GM19351 (cell line): ENCODE data around the gene PROZ.

Experiments used
- ATAC-seq: cut with Tn5 transposase; IDR thresholded peaks from one replicate; pipeline ENCODE4 v1.9.1; 2021; ENCODE audit warnings: mild to moderate bottlenecking, moderate library complexity; ENCODE audit not compliant: unreplicated experiment

The PROZ gene

GRCh38 chr13:113171250-113172125, 13.0 kb downstream of the PROZ start:
- ATAC-seq, result no peak

GRCh38 chr13:113172419-113172926, 14.0 kb downstream of the PROZ start:
- ATAC-seq, result no peak

- no peak for ATAC-seq
Observed at GRCh38 chr13:113176280-113176679, 17.8 kb downstream of the PROZ start.

- no peak for ATAC-seq
Observed at GRCh38 chr13:113176822-113177221, 18.4 kb downstream of the PROZ start.

DNA sequence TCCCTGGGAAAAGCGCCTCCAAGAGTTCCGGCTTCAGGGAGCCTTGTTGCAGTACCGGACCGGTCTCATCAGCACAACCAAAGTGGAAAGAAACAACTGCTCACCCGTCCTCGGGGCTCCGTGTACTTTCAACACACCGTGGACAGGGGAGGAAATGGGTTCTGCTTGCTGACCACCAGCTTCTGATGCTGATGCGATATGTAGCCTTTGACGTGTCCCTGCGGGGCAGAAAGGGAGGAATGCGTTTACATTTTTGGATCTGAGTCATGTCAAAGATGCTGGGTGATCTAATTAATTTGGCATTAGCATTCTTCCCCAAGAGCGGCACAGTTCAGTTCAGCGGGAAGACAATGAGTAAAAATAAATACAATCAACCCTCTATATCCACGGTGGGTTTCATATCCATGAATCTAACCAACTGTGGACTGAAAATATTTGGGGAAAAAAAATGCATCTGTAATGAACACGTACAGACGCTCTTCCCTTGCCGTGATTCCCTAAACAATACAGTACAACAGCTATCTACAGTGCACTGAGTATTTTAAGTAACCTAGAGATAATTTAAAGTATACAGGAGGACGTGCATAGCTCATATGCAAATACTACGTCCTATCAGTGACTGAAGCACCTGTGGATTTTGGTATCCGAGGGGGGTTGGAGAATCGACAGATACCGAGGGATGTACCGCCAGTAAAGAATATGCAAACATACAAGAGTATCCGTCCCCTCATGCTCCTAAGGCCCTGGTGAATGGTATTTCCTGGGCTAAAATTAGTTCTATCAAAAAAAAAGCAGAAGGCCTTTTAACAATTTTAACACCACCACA, 19.8 kb downstream of the PROZ start:
- no peak for ATAC-seq

- no peak for ATAC-seq
Observed at GRCh38 chr13:113178896-113179167, 20.4 kb downstream of the PROZ start.

- ATAC-seq, result no peak
Observed at GRCh38 chr13:113179374-113180230, 21.2 kb downstream of the PROZ start.

GRCh38 chr13:113182046-113182445, 23.6 kb downstream of the PROZ start:
- no peak for ATAC-seq

DNA sequence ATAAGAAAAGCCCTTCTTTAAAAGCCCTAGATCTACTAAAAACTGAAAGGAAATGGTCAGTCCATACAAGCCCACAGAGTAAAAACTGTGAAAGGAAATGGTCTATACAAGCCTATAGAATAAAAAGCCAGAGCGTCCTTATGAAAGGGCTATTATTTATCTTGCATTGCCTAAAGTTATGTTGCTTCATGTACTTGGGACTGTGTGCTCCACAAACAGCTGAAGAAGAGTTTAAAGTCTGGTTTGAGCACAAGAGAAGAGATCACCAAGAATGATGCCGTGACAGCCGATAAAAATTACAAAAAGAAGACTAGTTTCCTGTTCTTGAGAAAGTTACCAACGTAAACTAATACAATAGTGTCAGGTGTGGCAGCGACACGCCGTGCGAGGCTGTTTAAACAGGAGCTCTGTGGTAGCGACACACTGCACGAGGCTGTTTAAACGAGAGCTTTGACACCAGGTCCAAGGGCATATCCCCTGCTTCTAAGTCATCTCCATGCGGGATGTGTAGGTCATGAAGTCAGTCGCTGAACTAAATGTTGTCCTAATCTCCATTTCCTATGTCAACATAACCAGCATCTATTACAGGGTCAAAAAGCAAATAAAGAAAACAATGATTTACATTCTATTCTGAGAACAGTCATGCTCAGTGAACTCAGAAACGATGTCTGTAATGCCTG, 25.1 kb downstream of the PROZ start:
- ATAC-seq, result no peak

DNA sequence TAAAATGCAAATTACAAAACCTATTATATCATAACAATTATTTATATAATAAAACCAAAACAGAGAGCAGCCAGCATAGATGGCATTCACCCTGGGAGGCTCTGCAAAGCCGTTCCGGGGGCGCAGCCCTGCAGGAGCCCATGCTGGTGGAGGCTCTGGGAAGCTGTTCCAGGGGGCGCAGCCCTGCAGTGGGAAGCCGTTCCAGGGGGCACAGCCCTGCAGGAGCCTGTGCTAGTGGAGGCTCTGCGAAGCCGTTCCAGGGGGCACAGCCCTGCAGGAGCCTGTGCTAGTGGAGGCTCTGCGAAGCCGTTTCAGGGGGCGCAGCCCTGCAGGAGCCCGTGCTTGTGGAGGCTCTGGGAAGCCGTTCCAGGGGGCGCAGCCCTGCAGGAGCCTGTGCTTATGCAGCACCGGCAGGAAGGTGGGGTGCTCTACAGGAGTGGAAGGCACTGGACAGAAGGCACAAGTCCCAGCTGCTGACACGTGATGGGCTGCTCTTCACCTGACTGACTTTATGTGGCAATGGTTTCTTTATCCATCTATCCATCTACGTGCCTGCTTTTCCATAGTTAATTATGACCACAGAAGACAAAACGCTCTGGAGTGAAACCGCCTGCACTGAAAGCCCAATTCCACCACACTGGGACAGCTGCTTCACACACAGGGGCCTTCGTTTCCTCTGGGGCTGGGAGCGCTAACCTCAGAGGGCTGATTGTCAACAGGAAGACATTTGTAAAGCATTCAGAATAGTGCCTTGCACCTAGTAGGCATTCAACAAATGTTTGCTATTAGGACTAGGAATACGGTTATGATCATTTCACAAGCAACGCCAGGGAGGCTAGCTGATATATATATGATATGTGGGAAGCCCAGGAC, 26.4 kb downstream of the PROZ start:
- ATAC-seq, result no peak

GRCh38 chr13:113186061-113186900, 27.8 kb downstream of the PROZ start:
- ATAC-seq, result peak; percentile 96

GRCh38 chr13:113187263-113187669, 28.8 kb downstream of the PROZ start:
- no peak for ATAC-seq

GRCh38 chr13:113187883-113188665, 29.6 kb downstream of the PROZ start:
- ATAC-seq, result no peak

- ATAC-seq, result no peak
Observed at GRCh38 chr13:113190181-113190580, 31.7 kb downstream of the PROZ start.

DNA sequence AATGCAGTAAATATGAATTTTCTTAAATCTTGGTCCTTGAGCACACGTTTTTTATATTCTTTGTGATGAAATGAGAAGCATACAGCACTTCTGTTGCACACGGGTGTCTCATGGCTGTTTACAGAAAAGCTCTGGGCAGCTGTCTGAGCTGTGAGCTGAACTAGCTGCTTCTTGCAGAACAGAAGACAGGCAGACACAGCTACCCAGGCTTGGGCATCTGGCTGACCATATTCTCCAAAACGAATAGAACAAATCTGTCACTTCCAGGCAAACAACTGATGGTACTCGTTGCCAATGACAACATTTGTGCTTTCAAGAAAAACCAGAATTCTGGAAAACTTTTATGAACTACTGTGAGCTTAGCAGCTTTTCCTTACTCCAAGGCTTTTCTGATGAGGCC, 33.8 kb downstream of the PROZ start:
- no peak for ATAC-seq

DNA sequence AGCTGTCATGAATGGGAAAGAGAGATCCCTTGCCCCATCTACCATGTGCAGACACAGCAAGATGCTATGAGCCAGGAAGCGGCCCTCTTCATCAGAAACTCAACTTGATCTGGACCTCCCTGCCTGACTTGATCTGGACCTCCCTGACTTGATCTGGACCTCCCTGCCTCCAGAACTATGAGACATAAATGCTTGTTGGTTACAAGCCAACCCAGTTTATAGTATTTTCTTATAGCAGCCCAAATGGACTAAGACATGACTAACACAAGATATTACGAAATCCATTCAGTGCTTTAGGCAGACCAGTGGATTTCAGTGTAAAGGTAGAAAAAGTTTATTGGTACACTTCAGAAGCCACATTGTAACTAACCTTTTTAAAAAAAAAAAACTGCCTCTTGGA, 34.5 kb downstream of the PROZ start:
- no peak for ATAC-seq

DNA sequence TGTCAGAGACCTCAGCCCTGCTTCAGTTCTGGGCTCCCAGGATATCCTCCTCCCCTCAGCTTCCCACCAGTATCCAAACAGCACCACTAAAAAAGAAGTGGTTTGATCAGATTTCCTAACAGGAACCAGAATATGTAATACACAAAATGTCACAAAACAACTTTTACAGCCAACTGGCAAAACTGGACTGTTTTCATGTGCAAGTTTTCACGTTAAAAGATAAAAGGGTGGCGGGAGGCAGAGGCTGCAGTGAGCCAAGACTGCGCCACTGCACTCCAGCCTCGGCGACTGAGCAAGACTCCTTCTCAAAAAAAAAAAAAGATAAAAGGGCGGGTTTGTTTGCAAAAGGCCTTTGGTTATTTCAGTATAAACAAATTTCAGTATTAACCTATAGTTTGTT, 36.9 kb downstream of the PROZ start:
- no peak for ATAC-seq
